ENCODE data around the gene TIMM44.
"Not testable (repeated sequence)": the region's sequence is repeated elsewhere in the genome, so short reads cannot be mapped to it uniquely, and the experiment has no call there.

Gene TIMM44

GRCh38 chr19:7944177-7944761 lies 803 bp upstream of the TIMM44 start:
- peak; percentile 97 for DNase-seq (ENCODE audit: low spot score)

GRCh38 chr19:7942981-7943443 lies 454 bp downstream of the TIMM44 start:
- DNase-seq (ENCODE audit: low spot score): peak; percentile 51

GRCh38 chr19:7941895-7942596 lies 1.4 kb downstream of the TIMM44 start:
- no peak for DNase-seq (ENCODE audit: low spot score)

- no peak for DNase-seq (ENCODE audit: low spot score)
Observed at GRCh38 chr19:7940841-7941240, 2.6 kb downstream of the TIMM44 start.

GRCh38 chr19:7934766-7935165 lies 8.7 kb downstream of the TIMM44 start:
- no peak for DNase-seq (ENCODE audit: low spot score)

- no peak for DNase-seq (ENCODE audit: low spot score)
Observed at GRCh38 chr19:7933828-7934725, 9.4 kb downstream of the TIMM44 start.

- DNase-seq (ENCODE audit: low spot score): peak; percentile 23
Observed at GRCh38 chr19:7933411-7933810, 10.1 kb downstream of the TIMM44 start.

- DNase-seq (ENCODE audit: low spot score): no peak
Observed at GRCh38 chr19:7932930-7933300, 10.6 kb downstream of the TIMM44 start.

- no peak for DNase-seq (ENCODE audit: low spot score)
Observed at GRCh38 chr19:7932276-7932929, 11.1 kb downstream of the TIMM44 start.

- DNase-seq (ENCODE audit: low spot score): no peak
Observed at GRCh38 chr19:7931221-7932061, 12.0 kb downstream of the TIMM44 start.

GRCh38 chr19:7930765-7931164 lies 12.7 kb downstream of the TIMM44 start:
- no peak for DNase-seq (ENCODE audit: low spot score)

GRCh38 chr19:7930030-7930429 lies 13.4 kb downstream of the TIMM44 start:
- DNase-seq (ENCODE audit: low spot score): not testable (repeated sequence)

- DNase-seq (ENCODE audit: low spot score): peak; percentile 94
Observed at GRCh38 chr19:7928741-7929701, 14.4 kb downstream of the TIMM44 start.

- no peak for DNase-seq (ENCODE audit: low spot score)
Observed at GRCh38 chr19:7928334-7928706, 15.1 kb downstream of the TIMM44 start.

GRCh38 chr19:7927605-7928333 lies 15.7 kb downstream of the TIMM44 start:
- DNase-seq (ENCODE audit: low spot score): no peak

GRCh38 chr19:7926727-7927604 lies 16.5 kb downstream of the TIMM44 start:
- DNase-seq (ENCODE audit: low spot score): no peak

GRCh38 chr19:7926021-7926726 lies 17.3 kb downstream of the TIMM44 start, which contains the start of gene CTXN1:
Gene CTXN1 (minus strand): TSS chr19:7926135. CDS start chr19:7925538, 597 bp downstream.
- peak; percentile 75 for DNase-seq (ENCODE audit: low spot score)

Measured in NAMALWA (cell line).